ENCODE measurements around the gene HS3ST6. TPM values are rescaled to one million over a fixed set of nuclear protein-coding genes. Genes with fewer than 3 reads are reported as not detected.

The HS3ST6 gene
- total and polyA plus RNA-seq, 9 of the 15 experiments (the other 6 are each of a cell fraction or from before 2014, with no cell fraction given) = not detected

GRCh38 chr16:1942810-1943726 lies 24.9 kb upstream of the HS3ST6 start, which contains the start of gene MSRB1 (continued):
- 0 out of 2 replicates have a peak, but pooled peaks have one; percentile 12 for TF ChIP-seq ZBTB5 (IDR thresholded peaks at IDR 0.05)
- TF ChIP-seq TARDBP (IDR thresholded peaks at IDR 0.05) = no peak
- TF ChIP-seq HMGXB4 (CRISPR knock-in tag; IDR thresholded peaks at IDR 0.05) = no peak
- peak in 1 of 2 experiments; percentile 18; a peak in 2 of 4 replicates for TF ChIP-seq MLLT1 (IDR thresholded peaks at IDR 0.05)
- peak; percentile 49 to 61; a peak in 2 of 4 replicates for TF ChIP-seq MAZ (CRISPR knock-in tag; conservative IDR thresholded peaks at IDR 0.05 in 1 of 2, IDR thresholded peaks at IDR 0.05 in 1 of 2)
- TF ChIP-seq STAT6 (CRISPR knock-in tag; IDR thresholded peaks at IDR 0.05) = no peak
- no peak for TF ChIP-seq SMAD1 (IDR thresholded peaks at IDR 0.05; ENCODE audit: low read depth, low read length, partially characterized antibody)
- no peak for TF ChIP-seq EP400 (IDR thresholded peaks at IDR 0.05)
